Endothelial cell of umbilical vein (primary cell): Measurements from ENCODE around the gene CTAGE15.
"Not testable (repeated sequence)": the region's sequence is repeated elsewhere in the genome, so short reads cannot be mapped to it uniquely, and the experiment has no call there.

Experiments used
- CTCF ChIP-seq, 2 donors: IDR thresholded peaks; 1 replicate in 1 of 2; 2 replicates in 1 of 2; pipeline ENCODE4 v1.5.1; 2011; ENCODE audit warnings: low read length in 2 of 2, mild to moderate bottlenecking in 2 of 2, moderate library complexity in 2 of 2, control low read depth in 1 of 2, inconsistent platforms in 1 of 2, low read depth in 1 of 2; ENCODE audit not compliant: insufficient read depth in 1 of 2; ENCODE audit errors: extremely low read depth in 1 of 2
- FOS ChIP-seq: IDR thresholded peaks from 2 replicates; pipeline ENCODE4 v1.6.1; 2011; ENCODE audit warnings: mild to moderate bottlenecking, low read length, moderate library complexity, borderline replicate concordance; ENCODE audit not compliant: insufficient read depth
- MAX ChIP-seq: IDR thresholded peaks from 2 replicates; pipeline ENCODE4 v1.6.1; 2011; ENCODE audit not compliant: insufficient read depth, insufficient read length

GRCh38 chr7:143606088-143606487 is 34.5 kb downstream of the CTAGE15 start:
- TF ChIP-seq MAX; FOS; CTCF (IDR thresholded peaks at IDR 0.05; ENCODE audit: extremely low read depth in 1 of 2, insufficient read depth in 1 of 2, low read depth in 1 of 2, low read length in 2 of 2): not testable (repeated sequence)
